K562 (cell line): ENCODE data around the gene PSMD13.

ENCODE experiments used
- EGR1 ChIP-seq: fragments of 450-650 bp; conservative IDR thresholded peaks from 2 replicates; pipeline ENCODE4 v1.6.1; 2017; ENCODE audit warnings: mild to moderate bottlenecking
- EZH2 ChIP-seq: IDR thresholded peaks from 2 replicates; pipeline ENCODE4 v1.6.1; 2012; ENCODE audit warnings: low read depth, mild to moderate bottlenecking, inconsistent platforms, low read length, borderline replicate concordance
- HNRNPK ChIP-seq: fragments of 200-400 bp; formaldehyde crosslinking; IDR thresholded peaks from one replicate; pipeline ENCODE4 v1.6.1; 2018; ENCODE audit warnings: mild to moderate bottlenecking, low read depth, low read length; ENCODE audit not compliant: poor library complexity, severe bottlenecking
- L3MBTL2 ChIP-seq: fragments of 450-650 bp; IDR thresholded peaks from 2 replicates; pipeline ENCODE4 v1.6.1; 2016; ENCODE audit warnings: mild to moderate bottlenecking, moderate library complexity
- MTF1 ChIP-seq: fragments of 250-450 bp; sonication (Bioruptor Pico); IDR thresholded peaks from 2 replicates; pipeline ENCODE4 v1.9.0; 2021; ENCODE audit warnings: moderate library complexity, mild to moderate bottlenecking, inconsistent platforms, borderline replicate concordance
- POLR2AphosphoS5 ChIP-seq: IDR thresholded peaks from 2 replicates; pipeline ENCODE4 v1.6.1; 2011; ENCODE audit warnings: mild to moderate bottlenecking, low read depth, low read length, moderate library complexity; ENCODE audit not compliant: control insufficient read depth, insufficient read depth
- PRPF4 ChIP-seq: fragments of 200-400 bp; formaldehyde crosslinking; IDR thresholded peaks from one replicate; pipeline ENCODE4 v1.6.1; 2017; ENCODE audit warnings: low read length, low read depth, mild to moderate bottlenecking; ENCODE audit not compliant: insufficient read depth, poor library complexity, severe bottlenecking
- ZNF274 ChIP-seq: IDR thresholded peaks from 2 replicates; pipeline ENCODE4 v1.6.1; 2011; ENCODE audit warnings: low read depth, mild to moderate bottlenecking, low read length, moderate library complexity, borderline replicate concordance
- TF ChIP-seq, protein P1 (sequence below): sonication (generic); formaldehyde crosslinking; IDR thresholded peaks from 2 replicates; pipeline ENCODE4 v1.8.1; 2023; ENCODE audit warnings: mild to moderate bottlenecking, missing genetic modification reagents
- TF ChIP-seq, protein P2 (sequence below), 3 experiments: IDR thresholded peaks in 2 of 3; conservative IDR thresholded peaks in 1 of 3; 2 replicates each; pipeline ENCODE4 v1.5.1; 2011 to 2012; ENCODE audit warnings: low read length in 3 of 3, mild to moderate bottlenecking in 3 of 3, control low read depth in 2 of 3, improper control_type of control experiment in 1 of 3, inconsistent platforms in 1 of 3, low read depth in 1 of 3, mixed read lengths in 1 of 3, moderate library complexity in 1 of 3; ENCODE audit not compliant: insufficient read depth in 2 of 3
- TF ChIP-seq, protein P3 (sequence below): fragments of 250-450 bp; sonication (Bioruptor Pico); IDR thresholded peaks from 2 replicates; pipeline ENCODE4 v1.5.0; 2021
- TF ChIP-seq, protein P4 (sequence below): sonication (generic); formaldehyde crosslinking; IDR thresholded peaks from 2 replicates; pipeline ENCODE4 v1.9.0; 2022; ENCODE audit warnings: mild to moderate bottlenecking, missing genetic modification reagents
- TF ChIP-seq, protein P5 (sequence below): fragments of 150-350 bp; IDR thresholded peaks from 2 replicates; pipeline ENCODE4 v1.6.1; 2014; ENCODE audit warnings: low read depth, mild to moderate bottlenecking, low read length, borderline replicate concordance

DNA sequence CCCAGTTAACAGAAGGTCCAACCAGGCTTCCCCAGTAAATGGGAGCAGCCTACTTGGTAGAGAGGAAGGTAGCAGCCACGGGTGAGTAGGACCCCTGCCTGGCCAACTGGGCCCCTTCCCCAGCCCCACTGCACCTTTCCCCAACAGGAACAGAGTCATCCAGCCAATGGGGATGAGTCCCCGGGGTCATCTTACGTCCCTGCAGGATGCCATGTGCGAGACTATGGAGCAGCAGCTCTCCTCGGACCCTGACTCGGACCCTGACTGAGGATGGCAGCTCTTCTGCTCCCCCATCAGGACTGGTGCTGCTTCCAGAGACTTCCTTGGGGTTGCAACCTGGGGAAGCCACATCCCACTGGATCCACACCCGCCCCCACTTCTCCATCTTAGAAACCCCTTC lies 22.7 kb upstream of the PSMD13 start:
- TF ChIP-seq ZNF274 (no peak), PRPF4 (no peak), EGR1 (no peak), POLR2AphosphoS5 (no peak), EZH2 (no peak), HNRNPK (no peak), MTF1 (CRISPR knock-in tag) (no peak), L3MBTL2 (no peak)
- TF ChIP-seq, protein P1, sequence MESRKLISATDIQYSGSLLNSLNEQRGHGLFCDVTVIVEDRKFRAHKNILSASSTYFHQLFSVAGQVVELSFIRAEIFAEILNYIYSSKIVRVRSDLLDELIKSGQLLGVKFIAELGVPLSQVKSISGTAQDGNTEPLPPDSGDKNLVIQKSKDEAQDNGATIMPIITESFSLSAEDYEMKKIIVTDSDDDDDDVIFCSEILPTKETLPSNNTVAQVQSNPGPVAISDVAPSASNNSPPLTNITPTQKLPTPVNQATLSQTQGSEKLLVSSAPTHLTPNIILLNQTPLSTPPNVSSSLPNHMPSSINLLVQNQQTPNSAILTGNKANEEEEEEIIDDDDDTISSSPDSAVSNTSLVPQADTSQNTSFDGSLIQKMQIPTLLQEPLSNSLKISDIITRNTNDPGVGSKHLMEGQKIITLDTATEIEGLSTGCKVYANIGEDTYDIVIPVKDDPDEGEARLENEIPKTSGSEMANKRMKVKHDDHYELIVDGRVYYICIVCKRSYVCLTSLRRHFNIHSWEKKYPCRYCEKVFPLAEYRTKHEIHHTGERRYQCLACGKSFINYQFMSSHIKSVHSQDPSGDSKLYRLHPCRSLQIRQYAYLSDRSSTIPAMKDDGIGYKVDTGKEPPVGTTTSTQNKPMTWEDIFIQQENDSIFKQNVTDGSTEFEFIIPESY, result no peak
- TF ChIP-seq, protein P2, sequence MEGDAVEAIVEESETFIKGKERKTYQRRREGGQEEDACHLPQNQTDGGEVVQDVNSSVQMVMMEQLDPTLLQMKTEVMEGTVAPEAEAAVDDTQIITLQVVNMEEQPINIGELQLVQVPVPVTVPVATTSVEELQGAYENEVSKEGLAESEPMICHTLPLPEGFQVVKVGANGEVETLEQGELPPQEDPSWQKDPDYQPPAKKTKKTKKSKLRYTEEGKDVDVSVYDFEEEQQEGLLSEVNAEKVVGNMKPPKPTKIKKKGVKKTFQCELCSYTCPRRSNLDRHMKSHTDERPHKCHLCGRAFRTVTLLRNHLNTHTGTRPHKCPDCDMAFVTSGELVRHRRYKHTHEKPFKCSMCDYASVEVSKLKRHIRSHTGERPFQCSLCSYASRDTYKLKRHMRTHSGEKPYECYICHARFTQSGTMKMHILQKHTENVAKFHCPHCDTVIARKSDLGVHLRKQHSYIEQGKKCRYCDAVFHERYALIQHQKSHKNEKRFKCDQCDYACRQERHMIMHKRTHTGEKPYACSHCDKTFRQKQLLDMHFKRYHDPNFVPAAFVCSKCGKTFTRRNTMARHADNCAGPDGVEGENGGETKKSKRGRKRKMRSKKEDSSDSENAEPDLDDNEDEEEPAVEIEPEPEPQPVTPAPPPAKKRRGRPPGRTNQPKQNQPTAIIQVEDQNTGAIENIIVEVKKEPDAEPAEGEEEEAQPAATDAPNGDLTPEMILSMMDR (IDR thresholded peaks at IDR 0.05 in 2 of 3, conservative IDR thresholded peaks at IDR 0.05 in 1 of 3; ENCODE audit: insufficient read depth in 2 of 3, low read depth in 1 of 3, low read length in 3 of 3), result no peak
- TF ChIP-seq, protein P3, sequence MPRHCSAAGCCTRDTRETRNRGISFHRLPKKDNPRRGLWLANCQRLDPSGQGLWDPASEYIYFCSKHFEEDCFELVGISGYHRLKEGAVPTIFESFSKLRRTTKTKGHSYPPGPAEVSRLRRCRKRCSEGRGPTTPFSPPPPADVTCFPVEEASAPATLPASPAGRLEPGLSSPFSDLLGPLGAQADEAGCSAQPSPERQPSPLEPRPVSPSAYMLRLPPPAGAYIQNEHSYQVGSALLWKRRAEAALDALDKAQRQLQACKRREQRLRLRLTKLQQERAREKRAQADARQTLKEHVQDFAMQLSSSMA, result no peak
- TF ChIP-seq, protein P4, sequence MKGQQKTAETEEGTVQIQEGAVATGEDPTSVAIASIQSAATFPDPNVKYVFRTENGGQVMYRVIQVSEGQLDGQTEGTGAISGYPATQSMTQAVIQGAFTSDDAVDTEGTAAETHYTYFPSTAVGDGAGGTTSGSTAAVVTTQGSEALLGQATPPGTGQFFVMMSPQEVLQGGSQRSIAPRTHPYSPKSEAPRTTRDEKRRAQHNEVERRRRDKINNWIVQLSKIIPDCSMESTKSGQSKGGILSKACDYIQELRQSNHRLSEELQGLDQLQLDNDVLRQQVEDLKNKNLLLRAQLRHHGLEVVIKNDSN (CRISPR knock-in tag), result no peak
- TF ChIP-seq, protein P5, sequence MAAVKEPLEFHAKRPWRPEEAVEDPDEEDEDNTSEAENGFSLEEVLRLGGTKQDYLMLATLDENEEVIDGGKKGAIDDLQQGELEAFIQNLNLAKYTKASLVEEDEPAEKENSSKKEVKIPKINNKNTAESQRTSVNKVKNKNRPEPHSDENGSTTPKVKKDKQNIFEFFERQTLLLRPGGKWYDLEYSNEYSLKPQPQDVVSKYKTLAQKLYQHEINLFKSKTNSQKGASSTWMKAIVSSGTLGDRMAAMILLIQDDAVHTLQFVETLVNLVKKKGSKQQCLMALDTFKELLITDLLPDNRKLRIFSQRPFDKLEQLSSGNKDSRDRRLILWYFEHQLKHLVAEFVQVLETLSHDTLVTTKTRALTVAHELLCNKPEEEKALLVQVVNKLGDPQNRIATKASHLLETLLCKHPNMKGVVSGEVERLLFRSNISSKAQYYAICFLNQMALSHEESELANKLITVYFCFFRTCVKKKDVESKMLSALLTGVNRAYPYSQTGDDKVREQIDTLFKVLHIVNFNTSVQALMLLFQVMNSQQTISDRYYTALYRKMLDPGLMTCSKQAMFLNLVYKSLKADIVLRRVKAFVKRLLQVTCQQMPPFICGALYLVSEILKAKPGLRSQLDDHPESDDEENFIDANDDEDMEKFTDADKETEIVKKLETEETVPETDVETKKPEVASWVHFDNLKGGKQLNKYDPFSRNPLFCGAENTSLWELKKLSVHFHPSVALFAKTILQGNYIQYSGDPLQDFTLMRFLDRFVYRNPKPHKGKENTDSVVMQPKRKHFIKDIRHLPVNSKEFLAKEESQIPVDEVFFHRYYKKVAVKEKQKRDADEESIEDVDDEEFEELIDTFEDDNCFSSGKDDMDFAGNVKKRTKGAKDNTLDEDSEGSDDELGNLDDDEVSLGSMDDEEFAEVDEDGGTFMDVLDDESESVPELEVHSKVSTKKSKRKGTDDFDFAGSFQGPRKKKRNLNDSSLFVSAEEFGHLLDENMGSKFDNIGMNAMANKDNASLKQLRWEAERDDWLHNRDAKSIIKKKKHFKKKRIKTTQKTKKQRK, result no peak
